ENCODE data around the gene ZNF808. TPM values are rescaled to one million over a fixed set of nuclear protein-coding genes. Genes with fewer than 3 reads are reported as not detected.

The ZNF808 gene
- total RNA-seq, 1 donor from 2014 or later, result 41.6 TPM

Other genes with a start within 250 kb of the ZNF808 start
- gene ZNF480, start 230.5 kb upstream of the ZNF808 start, total RNA-seq, result 25.7 and 27.2 TPM in 2 replicates
- gene ZNF610, start 191.4 kb upstream of the ZNF808 start, total RNA-seq, result 24.8 and 27.1 TPM in 2 replicates
- gene ZNF880, start 157.7 kb upstream of the ZNF808 start, total RNA-seq, result 34.1 and 36.7 TPM in 2 replicates
- gene ZNF528, start 129.8 kb upstream of the ZNF808 start, total RNA-seq, result 42.8 and 44.5 TPM in 2 replicates
- gene ZNF534, start 98.5 kb upstream of the ZNF808 start, total RNA-seq, result 0.22 and 0.49 TPM in 2 replicates
- gene ZNF578, start 74.1 kb upstream of the ZNF808 start, total RNA-seq, result 2.8 and 3.0 TPM in 2 replicates
- 29.7 and 34.7 TPM in 2 replicates for gene ZNF701, start 42.6 kb downstream of the ZNF808 start, total RNA-seq
- 72.1 and 79.7 TPM in 2 replicates for gene ZNF83, start 110.7 kb downstream of the ZNF808 start, total RNA-seq
- 42.9 and 47.3 TPM in 2 replicates for gene ZNF611, start 207.4 kb downstream of the ZNF808 start, total RNA-seq

Data from progenitor cell of endocrine pancreas (in vitro differentiated cells).